ENCODE data around the gene CPPED1. TPM values are rescaled to one million over a fixed set of nuclear protein-coding genes. Genes with fewer than 3 reads are reported as not detected.

CPPED1 gene
- total RNA-seq, 2 donors from 2014 or later: 3.3 to 4.4 TPM

DNA sequence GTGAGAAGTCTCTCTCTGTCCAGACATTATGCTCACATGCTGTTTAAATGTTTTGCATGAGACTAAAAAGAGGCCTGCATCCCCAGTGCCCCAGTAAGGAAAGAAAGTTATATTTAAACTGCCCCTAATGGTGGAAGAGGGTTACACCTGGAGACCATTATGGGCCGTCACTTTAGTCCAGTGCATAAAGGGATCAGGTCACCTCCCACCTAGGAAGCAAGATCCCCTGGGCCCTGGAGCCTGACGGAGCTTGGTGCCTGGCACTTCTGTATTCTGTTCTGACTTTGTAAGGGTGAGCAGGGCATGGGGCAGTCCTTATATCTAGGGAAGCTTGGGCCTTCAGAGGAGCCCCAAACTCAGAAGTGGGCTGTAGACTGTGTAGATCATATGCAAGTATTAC is 67.9 kb downstream of the CPPED1 start:
- 98 to 100% methylated on average over 2 of the region's 2 CpGs for WGBS, 2 donors
- no peaks in the 10 kb centered on the region for H3K36me3 ChIP-seq (replicated peaks in 1 of 2; ENCODE audit: insufficient read depth in 1 of 2, low read depth in 2 of 2)

DNA sequence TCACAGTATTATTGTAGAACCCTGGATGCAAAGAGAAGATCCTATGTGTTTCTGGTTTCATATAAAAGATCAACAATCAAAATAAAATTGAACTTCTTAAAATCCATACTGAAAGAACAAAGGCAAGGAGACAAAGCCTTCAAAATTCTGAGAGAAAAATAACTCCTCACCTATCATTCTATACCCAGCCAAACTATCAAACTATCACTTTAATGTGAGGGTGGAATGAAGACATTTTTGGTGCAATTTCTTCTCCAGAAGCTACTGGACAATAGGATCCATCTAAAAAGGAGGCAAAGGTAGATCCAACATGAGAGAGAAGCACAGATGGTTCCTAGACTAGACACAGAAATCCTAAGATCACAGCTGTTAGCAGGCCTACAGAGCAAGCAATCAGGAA is 71.1 kb downstream of the CPPED1 start:
- TF ChIP-seq POLR2A (IDR thresholded peaks at IDR 0.05) (no peak), CTCF (IDR thresholded peaks at IDR 0.05) (no peak)
- H3K27ac ChIP-seq: no peak overlapping the region

More for the DNA sequence above, 67.9 kb downstream of the CPPED1 start:
- peaks cover 0 to 5% (median 0%) of the 10 kb centered on the region in 3 donors for H3K9me3 ChIP-seq
- H3K4me1 ChIP-seq: no peaks in the 10 kb centered on the region
- intact Hi-C loops (cut with DNase I): no loop called here
- no peaks in the 10 kb centered on the region for H3K27me3 ChIP-seq
- no peak for TF ChIP-seq CTCF (IDR thresholded peaks at IDR 0.05)
- TF ChIP-seq POLR2A (IDR thresholded peaks at IDR 0.05): no peak
- H3K27ac ChIP-seq: no peak overlapping the region
- DNase-seq: no peak
- no peak for ATAC-seq
- no peak overlapping the region for H3K4me3 ChIP-seq

GRCh38 chr16:12729448-12729847 is 74.2 kb downstream of the CPPED1 start:
- no peak for TF ChIP-seq CTCF (IDR thresholded peaks at IDR 0.05)
- no peak for TF ChIP-seq POLR2A (IDR thresholded peaks at IDR 0.05)
- Histone ChIP-seq H3K36me3 (replicated peaks in 1 of 2; ENCODE audit: insufficient read depth in 1 of 2, low read depth in 2 of 2) (no peaks in the 10 kb centered on the region), H3K4me1 (no peaks in the 10 kb centered on the region), H3K27ac (no peak overlapping the region), H3K9me3 (peaks cover 0 to 5% (median 0%) of the 10 kb centered on the region in 3 donors), H3K27me3 (no peaks in the 10 kb centered on the region), H3K4me3 (no peak overlapping the region)
- 76 to 80% methylated on average over 4 of the region's 4 CpGs for WGBS, 2 donors
- intact Hi-C loops (cut with DNase I): no loop called here
- no peak for DNase-seq
- no peak for ATAC-seq

More for the DNA sequence above, 71.1 kb downstream of the CPPED1 start:
- Histone ChIP-seq H3K4me1 (no peaks in the 10 kb centered on the region), H3K36me3 (replicated peaks in 1 of 2; ENCODE audit: insufficient read depth in 1 of 2, low read depth in 2 of 2) (no peaks in the 10 kb centered on the region), H3K9me3 (peaks cover 0 to 5% (median 0%) of the 10 kb centered on the region in 3 donors), H3K4me3 (no peak overlapping the region), H3K27me3 (no peaks in the 10 kb centered on the region)
- intact Hi-C loops (cut with DNase I): no loop called here
- ATAC-seq (no peak), DNase-seq (no peak)

GRCh38 chr16:12728469-12728868 is 75.2 kb downstream of the CPPED1 start:
- ATAC-seq: no peak
- H3K9me3 ChIP-seq: peaks cover 0 to 5% (median 0%) of the 10 kb centered on the region in 3 donors
- no peaks in the 10 kb centered on the region for H3K27me3 ChIP-seq
- no peaks in the 10 kb centered on the region for H3K4me1 ChIP-seq
- no peak overlapping the region for H3K27ac ChIP-seq
- 80 to 88% methylated on average over 5 of the region's 5 CpGs for WGBS, 2 donors
- H3K4me3 ChIP-seq: no peak overlapping the region
- no peaks in the 10 kb centered on the region for H3K36me3 ChIP-seq (replicated peaks in 1 of 2; ENCODE audit: insufficient read depth in 1 of 2, low read depth in 2 of 2)
- no peak for DNase-seq
- TF ChIP-seq CTCF (IDR thresholded peaks at IDR 0.05): no peak
- TF ChIP-seq POLR2A (IDR thresholded peaks at IDR 0.05): no peak
- intact Hi-C loops (cut with DNase I): no loop called here

DNA sequence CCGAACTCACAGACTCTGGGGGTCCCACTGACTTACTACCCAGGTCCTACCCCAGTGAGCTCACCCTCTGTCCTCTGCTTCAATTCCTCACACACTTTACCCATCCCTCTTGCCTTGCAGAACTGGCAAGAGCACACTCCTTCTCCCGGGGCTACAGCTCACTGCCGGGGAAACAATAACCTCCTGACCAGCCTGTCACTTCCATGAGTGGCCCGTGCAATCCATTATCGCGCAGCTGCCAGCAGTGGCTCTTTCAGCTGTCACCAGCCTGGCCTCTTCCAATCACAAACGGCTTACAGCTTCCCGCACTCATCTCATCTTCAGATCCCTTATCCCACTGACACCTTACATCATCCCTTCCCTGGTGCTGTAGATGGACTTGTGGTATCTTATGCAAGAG is 79.5 kb downstream of the CPPED1 start:
- Histone ChIP-seq H3K4me3 (no peak overlapping the region), H3K27ac (no peak overlapping the region), H3K27me3 (no peaks in the 10 kb centered on the region), H3K4me1 (no peaks in the 10 kb centered on the region), H3K36me3 (replicated peaks in 1 of 2; ENCODE audit: insufficient read depth in 1 of 2, low read depth in 2 of 2) (no peaks in the 10 kb centered on the region), H3K9me3 (no peaks in the 10 kb centered on the region)
- TF ChIP-seq CTCF (IDR thresholded peaks at IDR 0.05): no peak
- TF ChIP-seq POLR2A (IDR thresholded peaks at IDR 0.05): no peak
- intact Hi-C loops (cut with DNase I): no loop called here
- ATAC-seq (no peak), DNase-seq (no peak)
- WGBS, 2 donors: 83 to 85% methylated on average over 8 of the region's 8 CpGs
